Measurements from ENCODE around the gene UCP2.
"Not testable (repeated sequence)": the region's sequence is repeated elsewhere in the genome, so short reads cannot be mapped to it uniquely, and the experiment has no call there.

Gene UCP2

GRCh38 chr11:73939096-73939495 lies 43.5 kb downstream of the UCP2 start:
- no peak for DNase-seq

- not testable (repeated sequence) for DNase-seq
Observed at GRCh38 chr11:73936047-73936446, 46.6 kb downstream of the UCP2 start.

DNA sequence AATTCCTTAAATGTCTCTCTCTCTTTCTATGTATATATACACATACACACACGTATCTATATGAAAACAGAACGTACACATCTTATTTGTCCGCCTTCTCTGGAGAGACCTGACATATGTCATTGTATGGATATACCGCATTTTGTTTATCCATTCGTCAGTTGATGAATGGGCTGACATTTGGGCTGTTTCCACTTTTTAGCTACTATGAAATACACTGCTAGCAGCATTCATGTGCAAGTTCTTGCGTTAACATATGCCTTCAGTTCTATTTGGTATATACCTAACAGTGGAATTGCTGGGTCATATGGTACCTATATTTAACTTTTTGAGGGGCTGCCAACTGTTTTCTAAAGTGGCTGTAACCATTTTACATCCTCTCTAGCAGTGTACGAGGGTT lies 49.9 kb downstream of the UCP2 start:
- DNase-seq, result no peak

- no peak for DNase-seq
Observed at GRCh38 chr11:73931951-73932350, 50.7 kb downstream of the UCP2 start.

DNA sequence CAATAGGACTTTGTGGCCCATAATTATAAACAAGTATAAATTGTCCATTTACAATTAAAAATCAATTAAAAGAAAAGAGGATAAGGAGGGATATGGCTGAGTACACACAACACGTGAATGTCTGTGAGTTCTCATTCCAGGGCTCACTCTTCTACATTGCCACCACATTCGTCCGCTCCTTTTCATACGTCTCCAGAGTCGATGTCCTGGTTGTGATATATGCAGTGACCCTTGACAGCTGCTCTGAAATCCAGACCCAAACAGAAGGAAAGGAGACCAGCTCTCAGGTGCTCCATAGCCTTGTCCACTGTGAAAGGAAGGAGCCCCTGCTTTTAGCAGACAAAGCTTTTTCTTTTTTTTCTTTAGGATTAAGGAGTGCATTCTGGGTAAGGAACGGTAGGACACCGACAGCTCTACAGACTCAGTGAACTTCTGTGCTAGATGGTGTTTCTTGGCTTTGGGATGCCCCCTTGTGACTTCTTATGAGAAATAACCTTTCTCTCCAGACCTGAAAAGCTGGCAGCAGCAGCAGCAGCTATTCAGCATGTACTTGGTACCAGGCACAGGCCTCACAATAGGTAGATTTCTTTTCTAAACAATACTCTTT lies 51.5 kb downstream of the UCP2 start:
- no peak for DNase-seq

DNA sequence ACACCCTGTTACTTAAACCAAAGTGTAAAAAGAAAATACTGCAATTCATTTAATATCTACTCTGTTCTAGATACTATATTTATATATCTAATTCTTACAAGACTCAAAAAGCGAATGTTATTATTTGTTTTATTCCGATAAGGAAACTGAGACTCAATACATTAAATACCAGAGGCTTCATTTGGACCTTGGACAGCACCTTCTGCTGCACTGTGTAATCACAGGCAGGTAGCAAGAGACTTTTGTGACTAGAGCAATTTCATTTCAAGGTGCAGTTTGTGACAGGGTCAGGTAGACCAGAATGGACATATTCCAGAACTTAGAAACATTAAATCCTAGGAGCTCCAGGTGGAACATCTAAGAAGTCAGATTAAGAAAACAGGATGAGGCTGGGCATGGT lies 53.3 kb downstream of the UCP2 start:
- DNase-seq, result no peak
